B cell (primary cell): ENCODE data around the gene SACM1L. TPM values are rescaled to one million over a fixed set of nuclear protein-coding genes. Genes with fewer than 3 reads are reported as not detected.

Source experiments
- ATAC-seq: fragments of 200-7000 bp; cut with Tn5 transposase; one replicate; pipeline ENCODE4 v1.10.0; 2021; ENCODE audit warnings: low read depth, mild to moderate bottlenecking, moderate number of reproducible peaks, moderate library complexity
- CTCF ChIA-PET: fragments of 350-600 bp; sonication (Branson Sonifier 250); formaldehyde crosslinking; loops from one replicate; lab custom pipeline; 2021; ENCODE audit warnings: antibody characterized with exemption, inconsistent platforms; lab: Charles Lee
- POLR2A ChIA-PET: fragments of 350-600 bp; sonication (Branson Sonifier 250); formaldehyde crosslinking; loops from one replicate; lab custom pipeline; 2021; ENCODE audit warnings: antibody characterized with exemption; lab: Charles Lee
- DNase-seq: peaks from one replicate; pipeline ENCODE4 v3.0.0; 2013
- H2AFZ ChIP-seq: 2 replicates; pipeline ENCODE4 v1.6.1; 2012; ENCODE audit warnings: mild to moderate bottlenecking, low read depth, low read length; ENCODE audit not compliant: insufficient read depth, poor library complexity, severe bottlenecking
- H3K27ac ChIP-seq, 2 donors: 1 replicate in 1 of 2; 2 replicates in 1 of 2; pipeline ENCODE4 v1.5.1; 2012 to 2013; ENCODE audit warnings: low read length in 2 of 2, mild to moderate bottlenecking in 2 of 2, moderate library complexity in 1 of 2
- H3K27me3 ChIP-seq, 4 experiments: fragments of 200-600 bp in 1 of 4; sonication (generic) in 1 of 4; replicated peaks in 1 of 4; 1 replicate in 2 of 4; 2 replicates in 2 of 4; pipeline versions ENCODE4 v1.6.1 to v1.7.0; 2013 to 2016; ENCODE audit warnings: low read length in 3 of 4, mild to moderate bottlenecking in 2 of 4, mixed read lengths in 1 of 4, moderate library complexity in 1 of 4; ENCODE audit not compliant: insufficient read depth in 4 of 4, control insufficient read depth in 3 of 4; ENCODE audit errors: control extremely low read depth in 1 of 4
- H3K36me3 ChIP-seq, 2 experiments: replicated peaks in 1 of 2; 1 replicate in 1 of 2; 2 replicates in 1 of 2; pipeline versions ENCODE4 v1.6.1 to v1.7.1; 2013; ENCODE audit warnings: low read length in 1 of 2; ENCODE audit not compliant: insufficient read depth in 2 of 2, control insufficient read depth in 1 of 2; ENCODE audit errors: control extremely low read depth in 1 of 2, extremely low read depth in 1 of 2
- H3K4me1 ChIP-seq, 2 donors: fragments of 200-600 bp in 1 of 2; sonication (generic) in 1 of 2; 1 replicate in 1 of 2; 2 replicates in 1 of 2; pipeline versions ENCODE4 v1.5.1 to v1.6.1; 2013 to 2017; ENCODE audit warnings: low read length in 2 of 2; ENCODE audit not compliant: control insufficient read depth in 2 of 2, insufficient read depth in 2 of 2
- H3K4me2 ChIP-seq: replicated peaks from 2 replicates; pipeline ENCODE3; 2012; ENCODE audit warnings: mild to moderate bottlenecking, low read depth, low read length; ENCODE audit not compliant: poor library complexity, severe bottlenecking
- H3K4me3 ChIP-seq, 5 experiments: fragments of 200-600 bp in 1 of 5; sonication (generic) in 1 of 5; 1 replicate in 3 of 5; 2 replicates in 2 of 5; pipeline versions ENCODE4 v1.5.1 to v1.7.0; 2011 to 2016; ENCODE audit warnings: low read length in 4 of 5, mild to moderate bottlenecking in 4 of 5, low read depth in 2 of 5, control low read depth in 1 of 5, moderate library complexity in 1 of 5; ENCODE audit not compliant: insufficient read depth in 1 of 5; ENCODE audit errors: control extremely low read depth in 1 of 5, extremely low read depth in 1 of 5
- H3K79me2 ChIP-seq: fragments of 200-600 bp; sonication (generic); one replicate; pipeline ENCODE4 v1.6.0; 2016; ENCODE audit warnings: low read length; ENCODE audit not compliant: control insufficient read depth, insufficient read depth
- H3K9ac ChIP-seq: fragments of 200-600 bp; sonication (generic); 2 replicates; pipeline ENCODE4 v1.6.1; 2017; ENCODE audit warnings: mild to moderate bottlenecking, low read length, moderate library complexity
- H3K9me3 ChIP-seq, 3 donors: one replicate each; pipeline versions ENCODE4 v1.6.1 to v1.7.1; 2013; ENCODE audit warnings: low read length in 2 of 3; ENCODE audit not compliant: control insufficient read depth in 2 of 3, insufficient read depth in 1 of 3; ENCODE audit errors: control extremely low read depth in 1 of 3
- H4K20me1 ChIP-seq: 2 replicates; pipeline ENCODE4 v1.6.0; 2012; ENCODE audit warnings: mild to moderate bottlenecking, low read length; ENCODE audit not compliant: insufficient read depth, control insufficient read depth, poor library complexity, severe bottlenecking
- H3K27ac Mint-ChIP-seq: one replicate; pipeline ENCODE4 v1.8.0; 2021; ENCODE audit warnings: mixed read lengths
- H3K27me3 Mint-ChIP-seq: one replicate; pipeline ENCODE4 v1.8.0; 2021; ENCODE audit warnings: mixed read lengths
- H3K4me1 Mint-ChIP-seq: one replicate; pipeline ENCODE4 v1.8.0; 2021; ENCODE audit warnings: mixed read lengths
- H3K4me3 Mint-ChIP-seq: one replicate; pipeline ENCODE4 v1.8.0; 2021; ENCODE audit warnings: mixed read lengths
- H3K9me3 Mint-ChIP-seq: one replicate; pipeline ENCODE4 v1.8.0; 2022; ENCODE audit warnings: mixed read lengths; ENCODE audit not compliant: insufficient read depth
- CTCF ChIP-seq: fragments of 200-600 bp; IDR thresholded peaks from one replicate; pipeline ENCODE4 v1.8.0; 2022; ENCODE audit warnings: antibody characterized with exemption, mild to moderate bottlenecking
- EZH2 ChIP-seq: IDR thresholded peaks from 2 replicates; pipeline ENCODE4 v1.6.1; 2012; ENCODE audit warnings: borderline replicate concordance, low read depth, mild to moderate bottlenecking, moderate library complexity, low read length; ENCODE audit not compliant: insufficient read depth, poor library complexity, severe bottlenecking
- WGBS: methylation state at CpG from one replicate; pipeline ENCODE4 v1.1.5; 2013; ENCODE audit warnings: missing lambda C conversion rate; ENCODE audit not compliant: insufficient coverage; 5-methylcytosine and 5-hydroxymethylcytosine counted together
- intact Hi-C: fragments of 100-400 bp; cut with micrococcal nuclease; formaldehyde crosslinking; loops from one replicate; pipeline ENCODE4 v1.10.0; 2022
- polyA plus RNA-seq: library from polyadenylated mRNA; depleted of rRNA; stranded (reverse); fragments of >200 nt; gene quantifications from 2 replicates; pipeline ENCODE4 v1.2.3, GENCODE V29; 2012
- total RNA-seq, 2 donors: library from RNA; stranded (reverse); fragments of 120-200 nt in 1 of 2; gene quantifications; 1 replicate in 1 of 2; 2 replicates in 1 of 2; pipeline versions ENCODE4 v1.2.3 to v1.2.4, GENCODE V29; 2013 to 2022

The SACM1L gene
- total and polyA plus RNA-seq, 2 donors (not counting 1 experiment from before 2014, with no cell fraction given), result 20.7 to 85.7 TPM

DNA sequence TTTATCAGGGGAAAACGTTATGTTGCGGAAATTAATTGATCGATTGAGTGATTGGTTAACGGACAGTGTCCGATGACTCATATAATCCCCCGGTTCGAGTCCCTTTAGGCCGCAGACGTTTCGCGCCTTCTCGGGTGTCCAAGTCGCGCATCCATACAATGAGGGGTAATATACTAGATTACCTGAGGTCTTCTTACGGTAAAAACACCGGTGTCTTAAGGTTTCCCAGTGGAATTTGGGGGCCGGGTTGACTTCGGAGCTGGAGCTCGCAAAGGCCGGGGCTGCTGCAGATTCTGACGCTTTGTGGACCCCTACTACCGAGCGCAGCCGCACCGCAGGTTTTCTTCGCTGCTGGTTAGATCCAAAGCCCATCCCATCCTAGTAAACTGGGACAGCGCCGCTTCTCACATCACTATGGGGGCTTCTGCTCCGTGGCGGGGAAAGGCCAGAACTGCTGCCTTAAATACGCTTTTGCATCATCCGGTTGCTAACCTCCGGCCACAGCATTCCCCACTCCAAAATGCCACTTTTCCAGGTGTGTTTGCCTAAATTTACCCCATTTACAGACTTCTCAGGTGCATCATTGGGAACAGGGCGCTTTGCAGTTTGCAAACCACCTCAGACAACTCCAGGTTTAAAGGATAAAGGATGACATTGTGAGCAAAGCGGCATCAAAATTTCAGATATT lies 858 bp upstream of the SACM1L start:
- peak overlapping the region; percentile 75 to 85 for H3K27ac ChIP-seq
- H3K36me3 ChIP-seq, result peaks cover 0 to 17% of the 10 kb centered on the region in 2 experiments
- DNase-seq (no peak), ATAC-seq (no peak)
- Mint-ChIP-seq H3K9me3 (no peaks in the 10 kb centered on the region), H3K27ac (peak overlapping the region; percentile 99), H3K4me1 (peaks cover 48% of the 10 kb centered on the region), H3K4me3 (peak overlapping the region; percentile 93), H3K27me3 (peaks cover 3% of the 10 kb centered on the region)
- H3K4me3 ChIP-seq, result peak overlapping the region; percentile 69 to 96 (median 82)
- no peaks in the 10 kb centered on the region for H3K27me3 ChIP-seq
- H3K9me3 ChIP-seq, result no peaks in the 10 kb centered on the region
- H4K20me1 ChIP-seq, result peaks cover 8% of the 10 kb centered on the region
- H3K9ac ChIP-seq, result peak overlapping the region; percentile 85
- peaks cover 41% of the 10 kb centered on the region for H3K79me2 ChIP-seq
- ChIA-PET CTCF (interaction anchor here (1.0 to 1.7 kb wide), 4 partner anchors 28 to 92 kb away, joined by 3 to 10 read pairs (median 6); no protein-coding TSS in a partner anchor), POLR2A (interaction anchor here (1.4 kb wide), 1 partner anchor 93 kb away, joined by 8 read pairs; no protein-coding TSS in a partner anchor)
- peak overlapping the region; percentile 88 for H3K4me2 ChIP-seq
- TF ChIP-seq EZH2 (no peak), CTCF (no peak)
- H3K4me1 ChIP-seq, result peaks cover 30 to 37% of the 10 kb centered on the region in 2 donors
- WGBS, result under 1% methylated on average over 29 of the region's 35 CpGs
- intact Hi-C loops, result loop anchor here (2.0 kb wide), 1 partner anchor 24 kb away; no protein-coding TSS in a partner anchor
- peak overlapping the region; percentile 89 for H2AFZ ChIP-seq

DNA sequence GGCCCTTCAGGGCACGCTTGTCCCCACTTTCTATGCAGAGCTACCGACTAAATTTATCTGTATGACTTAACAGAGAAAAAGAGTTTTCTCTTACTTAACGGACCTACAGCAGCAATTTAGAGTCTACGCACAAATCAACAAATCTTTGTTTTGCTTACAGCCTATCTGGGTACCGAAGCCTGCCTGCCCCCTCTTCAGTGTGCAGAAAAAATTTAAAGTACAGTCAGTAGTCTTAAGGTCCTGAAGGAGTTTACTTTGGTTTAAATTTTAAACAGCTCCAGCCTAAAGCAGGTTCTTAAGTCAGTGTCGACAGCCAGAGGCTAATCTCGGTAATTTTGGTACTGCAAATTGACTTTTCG lies 570 bp downstream of the SACM1L start:
- ATAC-seq (no peak), DNase-seq (no peak)
- Mint-ChIP-seq H3K27me3 (peaks cover 3% of the 10 kb centered on the region), H3K4me1 (peaks cover 61% of the 10 kb centered on the region), H3K9me3 (no peaks in the 10 kb centered on the region), H3K4me3 (peak overlapping the region; percentile 93), H3K27ac (peak overlapping the region; percentile 99)
- Histone ChIP-seq H3K4me2 (peak overlapping the region; percentile 88), H3K4me3 (peak overlapping the region; percentile 69 to 96 (median 73)), H3K27ac (peak overlapping the region; percentile 75 to 85), H4K20me1 (peaks cover 16% of the 10 kb centered on the region), H3K9ac (peak overlapping the region; percentile 85), H3K4me1 (peaks cover 44 to 50% of the 10 kb centered on the region in 2 donors), H3K36me3 (peaks cover 0 to 18% of the 10 kb centered on the region in 2 experiments), H3K27me3 (no peaks in the 10 kb centered on the region), H3K79me2 (peaks cover 55% of the 10 kb centered on the region), H3K9me3 (no peaks in the 10 kb centered on the region), H2AFZ (peak overlapping the region; percentile 89)
- ChIA-PET POLR2A (interaction anchor here (0.6 to 1.4 kb wide), 3 partner anchors 15 to 417 kb away, joined by 3 to 8 read pairs (median 8); no protein-coding TSS in a partner anchor), CTCF (interaction anchor here (0.6 to 1.7 kb wide), 8 partner anchors 14 to 165 kb away, joined by 3 to 10 read pairs (median 4); no protein-coding TSS in a partner anchor)
- intact Hi-C loops, result loop anchor here (1.0 to 2.0 kb wide), 4 partner anchors 25 to 301 kb away; partner anchors contain the start of genes LARS2 and LZTFL1
- 0% methylated on average over 3 of the region's 8 CpGs for WGBS
- no peak for TF ChIP-seq EZH2
- no peak for TF ChIP-seq CTCF
